ENCODE data around the gene MMP15.
"Not testable (repeated sequence)": the region's sequence is repeated elsewhere in the genome, so short reads cannot be mapped to it uniquely, and the experiment has no call there.

Gene MMP15

DNA sequence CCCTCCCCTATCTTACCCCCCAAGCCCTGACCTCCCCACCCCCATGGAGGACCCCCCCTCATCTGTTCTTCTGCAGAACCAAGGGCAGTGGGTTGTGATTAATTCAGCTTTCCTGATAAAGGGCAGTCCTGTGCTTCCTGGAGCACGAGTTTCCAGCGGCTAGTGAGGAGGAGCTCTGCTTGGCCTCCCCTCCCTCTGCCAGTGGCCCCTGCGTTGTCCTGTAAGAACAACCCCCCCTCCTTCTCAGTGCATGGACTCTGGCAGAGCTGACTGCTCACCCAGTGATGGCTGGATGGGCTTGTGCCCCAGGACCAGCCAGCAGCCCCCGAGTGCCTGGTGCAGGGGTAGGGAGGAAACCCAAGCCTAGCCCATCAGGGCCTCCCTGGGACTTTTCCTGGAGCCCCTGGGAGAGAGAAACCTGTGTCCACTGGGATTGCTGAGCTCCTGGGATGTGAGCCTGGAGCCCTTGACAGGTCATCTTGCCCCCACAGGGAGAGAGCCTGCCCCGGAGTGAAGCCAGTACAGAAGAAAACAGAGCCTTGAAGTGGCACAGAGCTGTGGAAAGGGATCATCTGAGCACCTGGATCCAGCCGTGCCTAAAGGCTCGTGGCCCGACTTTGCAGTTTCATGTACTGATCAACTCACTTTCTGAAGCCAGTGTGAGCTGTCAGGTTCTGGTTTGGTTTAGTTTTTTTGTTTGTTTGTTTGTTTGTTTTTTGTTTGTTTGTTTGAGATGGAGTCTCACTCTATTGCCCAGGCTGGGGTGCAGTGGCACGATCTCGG lies 26.5 kb downstream of the MMP15 start:
- no peak for DNase-seq

- no peak for DNase-seq
These were observed 28.1 kb downstream of the MMP15 start for GRCh38 chr16:58053682-58054005.

- DNase-seq, result no peak
These were observed 28.7 kb downstream of the MMP15 start for GRCh38 chr16:58054289-58054688.

- no peak for DNase-seq
These were observed 31.0 kb downstream of the MMP15 start for GRCh38 chr16:58056580-58056979.

- DNase-seq, result no peak
These were observed 31.6 kb downstream of the MMP15 start for GRCh38 chr16:58057121-58057520.

DNA sequence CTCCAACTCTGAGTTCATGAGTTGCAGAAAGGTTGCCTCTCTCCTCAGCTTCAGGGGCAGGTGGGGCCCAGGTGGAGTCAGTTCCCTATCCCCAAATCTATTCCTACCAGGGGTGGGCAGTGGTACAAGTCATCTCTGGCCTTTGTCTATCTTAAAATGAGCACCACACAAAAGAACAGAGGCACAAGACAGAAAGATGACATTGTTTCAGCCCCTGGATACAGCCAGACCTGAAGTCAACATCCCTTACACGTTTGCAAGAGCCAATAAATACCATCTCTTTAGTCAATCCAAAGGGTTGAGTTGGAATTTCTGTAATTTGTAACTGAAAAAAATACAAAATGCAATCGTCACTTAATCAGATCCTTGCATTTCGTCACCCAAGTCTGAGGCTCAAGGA lies 32.2 kb downstream of the MMP15 start:
- DNase-seq, result no peak

- DNase-seq, result no peak
These were observed 37.3 kb downstream of the MMP15 start for GRCh38 chr16:58062821-58063220.

GRCh38 chr16:58063377-58064076 lies 38.0 kb downstream of the MMP15 start:
- no peak for DNase-seq

- DNase-seq, result no peak
These were observed 45.0 kb downstream of the MMP15 start for GRCh38 chr16:58070585-58070984.

DNA sequence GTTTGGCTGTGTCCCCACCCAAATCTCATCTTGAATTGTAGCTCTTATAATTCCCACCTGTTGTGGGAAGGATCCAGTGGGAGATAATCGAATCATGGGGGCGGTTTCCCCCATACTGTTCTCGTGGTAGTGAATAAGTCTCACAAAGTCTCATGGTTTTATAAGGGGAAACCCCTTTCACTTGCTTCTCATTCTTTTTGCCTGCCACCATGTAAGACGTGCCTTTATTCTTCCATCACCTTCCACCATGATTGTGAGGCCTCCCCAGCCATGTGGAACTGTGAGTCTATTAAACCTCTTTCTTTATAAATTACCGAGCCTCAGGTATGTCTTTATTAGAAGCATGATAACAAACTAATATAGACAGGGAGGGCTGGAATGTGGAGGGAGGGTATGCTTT lies 46.6 kb downstream of the MMP15 start:
- not testable (repeated sequence) for DNase-seq

- DNase-seq, result not testable (repeated sequence)
These were observed 47.5 kb downstream of the MMP15 start for GRCh38 chr16:58073086-58073485.

DNA sequence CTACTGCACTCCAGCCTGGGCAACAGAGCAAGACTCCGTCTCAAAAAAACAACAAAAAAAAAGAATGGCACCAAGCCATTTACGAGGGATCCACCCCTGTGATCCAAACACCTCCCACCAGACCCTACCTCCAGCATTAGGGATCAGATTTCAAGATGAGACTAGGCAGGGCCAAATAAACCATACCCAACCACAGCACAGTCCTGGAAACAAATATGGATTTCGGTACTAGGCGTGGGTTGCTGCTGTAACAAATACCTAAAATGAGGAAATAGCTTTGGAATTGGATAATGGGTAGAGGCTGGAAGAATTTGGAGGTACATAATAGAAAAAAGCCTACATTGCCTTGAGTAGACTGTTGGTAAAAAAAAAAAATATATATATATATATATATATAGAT lies 49.1 kb downstream of the MMP15 start:
- DNase-seq, result no peak

- DNase-seq, result no peak
These were observed 51.0 kb downstream of the MMP15 start for GRCh38 chr16:58076514-58076913.

GRCh38 chr16:58077796-58078195 lies 52.2 kb downstream of the MMP15 start:
- DNase-seq, result no peak

DNA sequence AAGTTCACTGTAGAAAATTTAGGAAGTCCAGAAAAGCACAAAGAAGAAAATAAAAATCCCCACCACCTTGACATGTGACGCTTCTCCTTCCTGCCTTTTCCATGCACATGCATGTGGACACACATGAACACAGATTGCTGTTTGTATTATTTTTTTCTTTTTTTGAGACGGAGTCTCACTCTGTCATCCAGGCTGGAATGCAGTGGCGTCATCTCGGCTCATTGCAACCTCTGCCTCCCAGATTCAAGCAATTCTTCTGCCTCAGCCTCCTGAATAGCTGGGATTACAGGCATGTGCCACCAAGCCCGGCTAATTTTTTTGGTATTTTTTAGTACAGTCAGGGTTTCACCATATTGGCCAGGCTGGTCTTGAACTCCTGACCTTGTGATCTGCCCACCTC lies 55.1 kb downstream of the MMP15 start:
- not testable (repeated sequence) for DNase-seq

GRCh38 chr16:58082381-58082780 lies 56.8 kb downstream of the MMP15 start:
- no peak for DNase-seq

DNA sequence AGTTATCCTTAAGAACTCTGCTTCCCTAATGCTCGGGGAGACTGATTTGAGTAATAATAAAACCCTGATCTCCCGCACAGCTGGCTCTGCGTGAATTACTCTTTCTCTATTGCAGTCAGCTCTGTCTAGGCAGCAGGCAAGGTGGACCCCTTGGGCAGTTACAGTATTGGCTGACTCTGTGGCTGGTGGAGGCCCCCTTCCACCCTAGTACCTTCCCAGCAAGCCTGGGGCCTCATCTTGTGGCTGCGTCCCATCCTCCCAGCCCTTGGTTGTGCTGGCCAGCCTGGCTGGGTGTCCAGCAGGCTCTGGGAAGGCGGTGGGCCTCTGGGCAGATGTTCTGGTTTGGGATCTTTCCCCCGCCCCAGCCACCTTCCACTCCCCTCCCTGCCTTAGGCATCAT lies 59.1 kb downstream of the MMP15 start:
- DNase-seq, result no peak

DNA sequence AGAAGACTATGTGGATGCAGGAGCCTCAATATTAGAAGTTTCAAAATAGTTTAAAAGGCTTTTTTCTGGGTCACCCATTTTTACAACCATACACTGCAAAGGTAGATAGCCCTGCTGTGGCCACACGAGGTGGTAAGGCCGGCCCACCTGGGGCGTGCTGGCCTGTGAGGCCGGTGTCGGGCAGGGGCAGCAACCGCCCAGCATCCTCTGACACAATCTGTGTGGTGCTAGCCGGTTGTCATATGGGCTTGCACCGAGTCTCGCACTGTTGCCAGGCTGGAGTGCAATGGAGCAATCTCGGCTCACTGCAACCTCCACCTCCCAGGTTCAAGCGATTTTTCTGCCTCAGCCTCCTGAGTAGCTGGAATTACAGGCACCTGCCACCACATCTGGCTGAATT lies 59.6 kb downstream of the MMP15 start:
- DNase-seq, result no peak

DNA sequence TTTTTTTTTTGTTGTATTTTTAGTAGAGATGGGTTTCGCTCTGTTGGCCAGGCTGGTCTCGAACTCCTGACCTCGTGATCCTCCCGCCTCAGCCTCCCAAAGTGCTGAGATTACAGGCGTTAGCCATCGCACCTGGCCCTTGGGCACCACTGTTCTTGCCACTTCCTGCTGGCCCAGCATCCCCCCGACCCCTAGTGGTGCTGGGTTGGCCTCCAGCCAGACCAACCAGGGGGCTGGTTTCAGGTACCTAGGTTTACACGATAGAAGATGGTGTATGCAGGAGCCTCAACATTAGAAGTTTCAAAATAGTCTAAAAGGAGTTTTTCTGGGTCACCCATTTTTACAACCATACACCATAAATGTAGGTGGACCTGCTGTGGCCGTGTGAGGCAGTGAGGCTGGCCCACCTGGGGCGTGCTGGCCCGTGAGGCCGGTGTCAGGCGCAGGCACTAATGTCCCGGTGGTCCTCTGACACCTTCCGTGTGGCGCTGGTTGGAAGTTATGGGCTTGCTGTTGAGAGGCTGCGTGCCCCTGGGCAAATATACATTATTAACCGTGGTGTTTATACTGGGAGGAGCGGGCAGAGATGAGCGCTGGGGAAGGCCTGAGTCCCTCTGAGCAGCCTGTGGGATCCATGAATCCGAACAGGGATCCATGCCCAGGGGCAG lies 60.2 kb downstream of the MMP15 start:
- DNase-seq, result no peak

- DNase-seq, result no peak
These were observed 61.0 kb downstream of the MMP15 start for GRCh38 chr16:58086381-58087208.

GRCh38 chr16:58087209-58087913 lies 61.8 kb downstream of the MMP15 start:
- no peak for DNase-seq

- no peak for DNase-seq
These were observed 62.5 kb downstream of the MMP15 start for GRCh38 chr16:58088091-58088490.

- DNase-seq, result not testable (repeated sequence)
These were observed 64.8 kb downstream of the MMP15 start for GRCh38 chr16:58090396-58090795.
